Sigmoid colon (tissue), 7 donors: ENCODE measurements around the gene PRR18. TPM values are rescaled to one million over a fixed set of nuclear protein-coding genes. Genes with fewer than 3 reads are reported as not detected.

Source experiments
- DNase-seq: peaks from one replicate; pipeline ENCODE4 v3.0.0-alpha.2; 2019
- H3K27ac ChIP-seq, 4 donors: fragments of 200-600 bp; sonication (generic); one replicate each; pipeline ENCODE4 v1.5.1; 2016 to 2019; ENCODE audit warnings: mild to moderate bottlenecking in 1 of 4
- H3K27me3 ChIP-seq, 3 donors: fragments of 200-600 bp; sonication (generic); one replicate each; pipeline ENCODE4 v1.5.1; 2019; ENCODE audit warnings: mild to moderate bottlenecking in 1 of 3
- H3K36me3 ChIP-seq, 4 donors: fragments of 200-600 bp; sonication (generic); one replicate each; pipeline ENCODE4 v1.5.1; 2016 to 2019
- H3K4me1 ChIP-seq, 4 donors: fragments of 200-600 bp; sonication (generic); one replicate each; pipeline ENCODE4 v1.5.1; 2017 to 2019
- H3K4me3 ChIP-seq, 4 donors: fragments of 200-600 bp; sonication (generic); one replicate each; pipeline ENCODE4 v1.5.1; 2017 to 2019; ENCODE audit warnings: mild to moderate bottlenecking in 2 of 4, moderate library complexity in 1 of 4
- H3K9me3 ChIP-seq, 4 donors: fragments of 200-600 bp in 3 of 4; sonication (generic) in 3 of 4; one replicate each; pipeline versions ENCODE4 v1.5.1 to v1.6.1; 2013 to 2019
- EP300 ChIP-seq, 4 donors: sonication (generic); formaldehyde crosslinking; IDR thresholded peaks; one replicate each; pipeline ENCODE4 v1.6.1; 2017; ENCODE audit warnings: antibody characterized with exemption in 4 of 4
- POLR2A ChIP-seq, 2 donors: fragments of 450-650 bp; IDR thresholded peaks; one replicate each; pipeline ENCODE4 v1.6.1; 2016; ENCODE audit warnings: antibody characterized with exemption in 2 of 2, mild to moderate bottlenecking in 2 of 2, moderate library complexity in 2 of 2
- POLR2AphosphoS5 ChIP-seq, 4 donors: sonication (generic); formaldehyde crosslinking; IDR thresholded peaks; one replicate each; pipeline ENCODE4 v1.6.1; 2017; ENCODE audit warnings: antibody characterized with exemption in 4 of 4
- WGBS, 2 donors: extraction: QIAGEN DNeasy Blood & Tissue Kit; methylation state at CpG; one replicate each; pipeline ENCODE4 v1.1.7; 2013; 5-methylcytosine and 5-hydroxymethylcytosine counted together
- intact Hi-C: fragments of 100-400 bp; cut with DNase I; formaldehyde crosslinking; loops from one replicate; pipeline ENCODE4 v1.15.1; 2023
- polyA plus RNA-seq, 3 donors: library from polyadenylated mRNA; stranded (reverse); fragments of 200-250 nt; gene quantifications; one replicate each; pipeline ENCODE4 v1.2.3, GENCODE V29; 2013
- total RNA-seq, 4 donors: library from RNA; depleted of rRNA; stranded (reverse); fragments of >200 nt; gene quantifications; one replicate each; pipeline ENCODE4 v1.1.0, GENCODE V29; 2016
- TF ChIP-seq, protein P1 (sequence below), 4 experiments: fragments of 450-650 bp in 3 of 4; fragments of 200-600 bp in 1 of 4; IDR thresholded peaks; one replicate each; pipeline ENCODE4 v1.5.1; 2016 to 2019; ENCODE audit warnings: antibody characterized with exemption in 4 of 4, mild to moderate bottlenecking in 3 of 4, moderate library complexity in 2 of 4
- donor health status: healthy with polysubstance abuse.
- donor health status: Bipolar disorder and iron deficiency.
- donor health status: healthy.

The PRR18 gene
- total and polyA plus RNA-seq, 7 donors: 0.06 to 0.41 TPM; not detected in 5

DNA sequence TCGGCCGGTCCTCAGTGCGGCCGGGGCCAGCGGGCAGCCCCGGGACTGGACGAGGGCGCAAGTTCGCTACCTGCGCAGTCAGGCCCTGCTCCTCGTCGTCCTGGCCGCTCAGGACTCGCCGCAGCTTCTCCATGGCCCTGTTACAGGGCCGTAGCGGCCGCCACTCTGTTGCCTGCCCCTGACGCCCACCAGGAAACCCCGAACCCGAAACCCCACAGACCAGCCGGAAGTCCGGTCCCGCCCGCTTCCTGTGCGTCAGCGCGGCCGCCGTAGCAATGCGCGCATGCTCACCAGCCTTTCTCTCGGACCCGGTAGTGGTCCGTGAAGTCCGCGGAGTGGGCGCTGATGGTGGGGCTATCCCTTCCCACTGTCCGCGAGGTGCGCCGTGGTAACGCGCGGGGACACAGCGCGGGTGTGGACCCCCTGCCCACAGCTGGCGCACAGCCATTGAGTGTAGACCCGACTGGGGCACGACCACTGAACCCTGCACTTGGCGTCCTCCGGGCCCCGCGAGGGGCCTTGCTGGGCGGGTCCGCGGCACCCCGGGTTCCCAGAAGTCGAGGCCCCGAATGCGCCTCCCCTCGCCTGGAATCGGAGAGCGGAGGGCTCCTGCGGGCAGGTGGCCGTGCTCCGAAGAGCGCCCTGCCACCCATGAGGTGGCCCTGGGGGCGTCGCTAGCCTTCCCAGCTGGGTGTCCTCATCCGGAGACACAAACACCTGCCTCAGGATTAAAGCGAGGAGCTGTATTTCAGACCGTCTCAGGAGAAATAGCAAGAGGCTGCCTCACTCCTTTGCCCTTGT lies 34.4 kb upstream of the PRR18 start, which contains the start of gene SFT2D1:
Gene SFT2D1 (minus strand): TSS at position 197 of the 801 bp plus-strand sequence. CDS start 64 bp downstream, at position 133.
- peak within 1 kb of the TSS; percentile 84 to 93 (median 90) for H3K27ac ChIP-seq
- H3K27me3 ChIP-seq: no peaks in the 10 kb centered on the region
- TF ChIP-seq POLR2A (IDR thresholded peaks at IDR 0.05) (peak; percentile 90), EP300 (IDR thresholded peaks at IDR 0.05) (peak in 1 of 4 donors; percentile 16), POLR2AphosphoS5 (IDR thresholded peaks at IDR 0.05) (peak; percentile 93 to 98 (median 96))
- TF ChIP-seq, protein P1, sequence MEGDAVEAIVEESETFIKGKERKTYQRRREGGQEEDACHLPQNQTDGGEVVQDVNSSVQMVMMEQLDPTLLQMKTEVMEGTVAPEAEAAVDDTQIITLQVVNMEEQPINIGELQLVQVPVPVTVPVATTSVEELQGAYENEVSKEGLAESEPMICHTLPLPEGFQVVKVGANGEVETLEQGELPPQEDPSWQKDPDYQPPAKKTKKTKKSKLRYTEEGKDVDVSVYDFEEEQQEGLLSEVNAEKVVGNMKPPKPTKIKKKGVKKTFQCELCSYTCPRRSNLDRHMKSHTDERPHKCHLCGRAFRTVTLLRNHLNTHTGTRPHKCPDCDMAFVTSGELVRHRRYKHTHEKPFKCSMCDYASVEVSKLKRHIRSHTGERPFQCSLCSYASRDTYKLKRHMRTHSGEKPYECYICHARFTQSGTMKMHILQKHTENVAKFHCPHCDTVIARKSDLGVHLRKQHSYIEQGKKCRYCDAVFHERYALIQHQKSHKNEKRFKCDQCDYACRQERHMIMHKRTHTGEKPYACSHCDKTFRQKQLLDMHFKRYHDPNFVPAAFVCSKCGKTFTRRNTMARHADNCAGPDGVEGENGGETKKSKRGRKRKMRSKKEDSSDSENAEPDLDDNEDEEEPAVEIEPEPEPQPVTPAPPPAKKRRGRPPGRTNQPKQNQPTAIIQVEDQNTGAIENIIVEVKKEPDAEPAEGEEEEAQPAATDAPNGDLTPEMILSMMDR (IDR thresholded peaks at IDR 0.05): no peak
- intact Hi-C loops: loop anchor here (1.0 kb wide), 1 partner anchor 39 kb away; no protein-coding TSS in a partner anchor
- H3K36me3 ChIP-seq: peaks cover 0 to 3% (median 0%) of the 10 kb centered on the region in 4 donors
- 0 to 1% methylated on average over 73 of the region's 73 CpGs for WGBS, 2 donors
- peak within 1 kb of the TSS; percentile 67 to 100 (median 96) for H3K4me3 ChIP-seq
- H3K4me1 ChIP-seq: peaks cover 0 to 46% (median 34%) of the 10 kb centered on the region in 4 donors
- H3K9me3 ChIP-seq: no peaks in the 10 kb centered on the region
- DNase-seq: peak; percentile 92

DNA sequence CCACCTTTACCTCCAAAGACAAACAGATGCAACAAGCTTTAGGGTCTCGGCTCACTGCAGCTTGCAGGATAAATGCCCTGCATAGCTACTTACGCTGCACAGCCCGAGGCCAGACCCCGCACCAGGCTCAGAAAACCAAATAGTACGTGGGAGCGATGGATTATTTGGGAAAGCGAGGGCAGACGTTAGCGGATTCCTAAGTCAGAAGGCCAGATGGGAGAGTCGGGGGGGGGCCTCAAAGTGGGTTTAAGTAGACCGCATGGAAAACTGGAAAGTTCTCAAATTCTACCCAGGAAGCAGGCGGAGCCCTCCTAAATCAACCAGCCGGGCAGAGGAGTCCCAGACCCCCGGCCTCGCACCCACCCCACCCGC lies 33.8 kb upstream of the PRR18 start:
- Histone ChIP-seq H3K27me3 (no peaks in the 10 kb centered on the region), H3K36me3 (peaks cover 0 to 9% (median 0%) of the 10 kb centered on the region in 4 donors), H3K27ac (peak overlapping the region; percentile 84 to 93 (median 90)), H3K4me3 (peak overlapping the region; percentile 67 to 100 (median 96)), H3K9me3 (no peaks in the 10 kb centered on the region), H3K4me1 (peaks cover 0 to 46% (median 34%) of the 10 kb centered on the region in 4 donors)
- WGBS, 2 donors: 0% methylated on average over 16 of the region's 16 CpGs
- intact Hi-C loops: no loop called here
- TF ChIP-seq, protein P1 (IDR thresholded peaks at IDR 0.05): no peak
- TF ChIP-seq EP300 (IDR thresholded peaks at IDR 0.05) (no peak), POLR2AphosphoS5 (IDR thresholded peaks at IDR 0.05) (no peak), POLR2A (IDR thresholded peaks at IDR 0.05) (no peak)
- DNase-seq: no peak

DNA sequence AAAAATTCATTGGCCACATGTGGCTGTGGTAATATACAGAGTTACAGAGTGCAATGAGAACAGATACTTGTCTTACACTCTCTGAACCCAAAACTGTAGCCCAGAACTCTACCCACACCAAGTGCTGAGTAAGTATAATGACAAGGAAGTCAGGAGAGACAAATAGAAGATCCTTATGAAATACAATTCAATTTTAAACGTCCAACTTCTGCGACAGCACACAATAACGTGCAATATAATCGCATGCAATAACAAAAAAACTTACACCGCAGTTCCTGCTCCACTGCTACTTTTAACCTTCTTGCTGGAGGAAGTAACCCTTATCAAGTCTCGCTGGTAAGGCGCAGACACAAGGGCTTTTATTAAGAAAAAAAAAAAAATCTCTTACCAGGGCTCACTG lies 33.3 kb upstream of the PRR18 start:
- WGBS, 2 donors: 8 to 10% methylated on average over 7 of the region's 7 CpGs
- peak overlapping the region in 2 of 4 donors; percentile 84 to 93 for H3K27ac ChIP-seq
- peak overlapping the region; percentile 67 to 100 (median 96) for H3K4me3 ChIP-seq
- H3K4me1 ChIP-seq: peaks cover 0 to 49% (median 36%) of the 10 kb centered on the region in 4 donors
- intact Hi-C loops: no loop called here
- H3K27me3 ChIP-seq: no peaks in the 10 kb centered on the region
- peaks cover 0 to 12% (median 0%) of the 10 kb centered on the region in 4 donors for H3K36me3 ChIP-seq
- no peak for DNase-seq
- H3K9me3 ChIP-seq: no peaks in the 10 kb centered on the region
- TF ChIP-seq, protein P1 (IDR thresholded peaks at IDR 0.05): no peak
- TF ChIP-seq POLR2AphosphoS5 (IDR thresholded peaks at IDR 0.05): no peak
- no peak for TF ChIP-seq EP300 (IDR thresholded peaks at IDR 0.05)
- no peak for TF ChIP-seq POLR2A (IDR thresholded peaks at IDR 0.05)

DNA sequence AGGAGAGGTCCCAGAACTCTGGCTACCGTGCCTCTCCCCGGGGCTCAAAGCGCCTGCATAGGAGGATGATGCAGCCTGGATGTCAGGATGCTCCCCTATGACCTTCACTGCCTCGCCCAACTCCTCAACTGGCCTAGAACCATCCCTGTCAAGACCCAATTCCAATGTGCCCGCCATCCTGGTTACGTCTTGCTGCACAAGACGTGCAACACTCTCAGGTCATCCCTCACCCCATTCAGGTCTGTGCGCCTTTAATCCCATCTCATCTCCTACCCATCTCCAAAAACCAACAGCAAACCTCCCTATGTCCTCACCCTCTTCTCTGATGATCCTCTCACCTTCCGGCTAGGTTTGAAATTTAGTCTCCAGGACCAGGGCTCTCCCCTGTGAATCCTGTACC lies 30.7 kb upstream of the PRR18 start:
- no peak overlapping the region for H3K27ac ChIP-seq
- TF ChIP-seq POLR2AphosphoS5 (IDR thresholded peaks at IDR 0.05): no peak
- TF ChIP-seq, protein P1 (IDR thresholded peaks at IDR 0.05): no peak
- TF ChIP-seq EP300 (IDR thresholded peaks at IDR 0.05): no peak
- TF ChIP-seq POLR2A (IDR thresholded peaks at IDR 0.05): no peak
- no peaks in the 10 kb centered on the region for H3K27me3 ChIP-seq
- peaks cover 0 to 56% (median 38%) of the 10 kb centered on the region in 4 donors for H3K4me1 ChIP-seq
- no peak for DNase-seq
- peaks cover 0 to 28% (median 0%) of the 10 kb centered on the region in 4 donors for H3K36me3 ChIP-seq
- intact Hi-C loops: no loop called here
- WGBS, 2 donors: 96% methylated on average over 9 of the region's 9 CpGs
- no peaks in the 10 kb centered on the region for H3K9me3 ChIP-seq
- no peak overlapping the region for H3K4me3 ChIP-seq
